Immature natural killer cell (primary cell): ENCODE measurements around the gene MAPT. TPM values are rescaled to one million over a fixed set of nuclear protein-coding genes. Genes with fewer than 3 reads are reported as not detected.
"Not testable (repeated sequence)": the region's sequence is repeated elsewhere in the genome, so short reads cannot be mapped to it uniquely, and the experiment has no call there.

Experiments
- DNase-seq, 3 donors: peaks; one replicate each; pipeline ENCODE4 v3.0.0; 2022; ENCODE audit warnings: mixed read lengths in 1 of 3
- H3K27ac Mint-ChIP-seq, 6 donors: one replicate each; pipeline ENCODE4 v1.8.0; 2020; ENCODE audit warnings: mixed read lengths in 6 of 6, mild to moderate bottlenecking in 5 of 6, inconsistent platforms in 4 of 6, moderate library complexity in 3 of 6
- H3K27me3 Mint-ChIP-seq, 3 donors: one replicate each; pipeline ENCODE4 v1.8.0; 2020 to 2021; ENCODE audit warnings: low read depth in 3 of 3, mild to moderate bottlenecking in 3 of 3, mixed read lengths in 3 of 3, moderate library complexity in 3 of 3, inconsistent platforms in 1 of 3
- H3K36me3 Mint-ChIP-seq, 3 donors: one replicate each; pipeline ENCODE4 v1.8.0; 2020; ENCODE audit warnings: mixed read lengths in 3 of 3, inconsistent platforms in 2 of 3, mild to moderate bottlenecking in 2 of 3
- H3K4me1 Mint-ChIP-seq, 2 donors: one replicate each; pipeline ENCODE4 v1.8.0; 2020; ENCODE audit warnings: inconsistent platforms in 2 of 2, mild to moderate bottlenecking in 2 of 2, mixed read lengths in 2 of 2, moderate library complexity in 1 of 2
- H3K4me3 Mint-ChIP-seq, 5 donors: one replicate each; pipeline ENCODE4 v1.8.0; 2020; ENCODE audit warnings: mild to moderate bottlenecking in 5 of 5, mixed read lengths in 5 of 5, inconsistent platforms in 3 of 5, moderate library complexity in 3 of 5
- H3K9me3 Mint-ChIP-seq, 6 donors: one replicate each; pipeline ENCODE4 v1.8.0; 2020; ENCODE audit warnings: mild to moderate bottlenecking in 6 of 6, mixed read lengths in 6 of 6, inconsistent platforms in 4 of 6, moderate library complexity in 3 of 6
- polyA plus RNA-seq, 3 donors: library from polyadenylated mRNA; unstranded; fragments of 300-500 nt; fragmentation: Illumina TruSeq; gene quantifications; one replicate each; pipeline ENCODE4 v1.2.3, GENCODE V29; 2021

The MAPT gene
- polyA plus RNA-seq, 3 donors from 2014 or later = 0.40 TPM; not detected in 2

DNA sequence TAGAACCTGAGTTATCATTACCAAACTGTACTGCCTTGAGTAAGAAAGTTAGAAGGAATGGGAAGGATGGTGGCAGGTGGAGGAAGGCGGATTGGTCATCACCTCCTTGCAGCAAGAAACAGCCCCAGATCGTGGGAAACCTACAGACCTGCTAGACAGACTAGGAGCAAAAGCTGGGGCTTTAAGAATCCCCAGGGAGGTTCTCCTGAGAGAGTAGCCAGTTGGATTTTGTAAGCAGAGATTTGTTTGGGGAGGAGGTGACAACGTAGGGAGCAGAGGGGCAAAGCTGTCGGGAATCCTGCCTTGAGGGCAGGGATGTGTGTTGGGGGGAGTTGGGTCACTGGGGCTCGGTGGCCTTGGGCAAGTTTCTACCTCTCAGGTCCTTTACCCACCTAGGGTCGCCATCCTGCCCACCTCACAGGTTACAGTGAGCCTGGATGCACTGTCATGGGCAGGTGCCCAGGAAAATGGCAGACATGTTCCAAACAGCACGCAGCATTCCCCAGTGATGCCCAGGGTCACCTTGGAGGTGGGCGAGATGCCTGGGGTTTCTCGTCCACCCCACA, 55.5 kb downstream of the MAPT start:
- H3K27ac Mint-ChIP-seq = no peak overlapping the region
- no peak for DNase-seq
- H3K4me1 Mint-ChIP-seq = peaks cover 3 to 10% of the 10 kb centered on the region in 2 donors
- H3K36me3 Mint-ChIP-seq = no peaks in the 10 kb centered on the region
- no peak overlapping the region for H3K4me3 Mint-ChIP-seq
- H3K27me3 Mint-ChIP-seq = peaks cover 0 to 10% (median 3%) of the 10 kb centered on the region in 3 donors
- no peaks in the 10 kb centered on the region for H3K9me3 Mint-ChIP-seq

DNA sequence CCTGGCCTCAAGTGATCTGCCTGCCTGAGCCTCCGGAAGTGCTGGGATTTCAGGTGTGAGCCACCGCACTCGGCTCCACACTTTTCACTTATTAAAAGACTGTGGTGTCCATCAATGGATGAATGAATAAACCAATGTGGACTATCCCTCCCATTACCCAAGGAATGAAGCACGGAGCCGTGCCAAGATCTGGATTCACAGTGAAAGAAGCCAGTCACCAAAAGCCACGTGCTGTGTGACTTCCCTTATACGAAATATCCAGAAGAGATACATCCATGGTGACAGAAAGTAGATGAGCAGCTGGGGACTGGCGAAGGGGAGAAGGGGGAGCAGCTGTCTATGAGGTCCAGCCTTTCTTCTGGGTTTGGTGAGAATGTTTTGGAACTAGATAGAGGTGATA, 56.5 kb downstream of the MAPT start:
- Mint-ChIP-seq H3K27me3 (peaks cover 0 to 10% (median 3%) of the 10 kb centered on the region in 3 donors), H3K9me3 (no peaks in the 10 kb centered on the region), H3K27ac (no peak overlapping the region), H3K4me1 (peaks cover 3 to 10% of the 10 kb centered on the region in 2 donors), H3K4me3 (no peak overlapping the region), H3K36me3 (no peaks in the 10 kb centered on the region)
- DNase-seq = no peak

DNA sequence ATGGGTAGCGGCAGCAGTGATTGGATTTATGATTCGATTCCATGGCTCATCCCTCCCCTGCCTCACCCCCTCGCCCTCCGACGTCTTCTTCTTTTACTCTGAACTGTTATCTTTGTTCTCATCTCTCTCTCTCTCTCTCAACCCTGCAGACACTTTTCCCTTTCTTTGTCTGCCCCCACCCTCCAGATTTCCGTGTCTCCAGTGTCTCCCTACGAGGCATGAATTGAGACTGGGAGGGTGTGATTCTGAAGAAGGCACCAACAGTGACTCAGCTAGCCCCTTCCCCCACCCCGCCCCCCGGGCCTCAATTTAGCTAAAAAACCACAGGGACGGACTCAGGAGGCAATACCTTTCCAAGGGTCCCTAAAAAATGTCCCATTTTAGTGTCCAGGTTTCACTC, 57.0 kb downstream of the MAPT start:
- H3K9me3 Mint-ChIP-seq = no peaks in the 10 kb centered on the region
- no peak overlapping the region for H3K27ac Mint-ChIP-seq
- no peak for DNase-seq
- H3K4me3 Mint-ChIP-seq = no peak overlapping the region
- H3K36me3 Mint-ChIP-seq = no peaks in the 10 kb centered on the region
- peaks cover 0 to 10% (median 3%) of the 10 kb centered on the region in 3 donors for H3K27me3 Mint-ChIP-seq
- H3K4me1 Mint-ChIP-seq = peaks cover 3 to 10% of the 10 kb centered on the region in 2 donors

DNA sequence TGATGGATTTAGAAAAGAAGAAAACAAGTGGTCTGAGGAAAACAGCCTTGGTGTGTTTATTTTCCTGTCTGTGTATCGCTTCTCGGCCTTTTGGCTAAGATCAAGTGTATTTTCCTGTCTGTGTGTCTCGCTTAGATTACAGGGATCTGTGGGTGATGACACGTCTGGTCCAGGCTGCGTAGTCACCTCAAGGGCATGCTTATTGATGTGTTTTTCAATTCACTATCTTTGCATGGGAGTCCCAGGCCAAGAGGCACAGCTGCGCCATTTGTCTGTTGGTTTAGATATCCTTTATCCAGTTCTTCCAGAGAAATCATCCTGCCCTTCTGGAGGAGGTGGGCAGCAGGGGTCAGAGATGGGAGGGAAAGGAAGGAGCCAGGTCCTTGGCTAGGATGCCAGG, 57.6 kb downstream of the MAPT start:
- Mint-ChIP-seq H3K36me3 (no peaks in the 10 kb centered on the region), H3K4me3 (no peak overlapping the region)
- DNase-seq = no peak

DNA sequence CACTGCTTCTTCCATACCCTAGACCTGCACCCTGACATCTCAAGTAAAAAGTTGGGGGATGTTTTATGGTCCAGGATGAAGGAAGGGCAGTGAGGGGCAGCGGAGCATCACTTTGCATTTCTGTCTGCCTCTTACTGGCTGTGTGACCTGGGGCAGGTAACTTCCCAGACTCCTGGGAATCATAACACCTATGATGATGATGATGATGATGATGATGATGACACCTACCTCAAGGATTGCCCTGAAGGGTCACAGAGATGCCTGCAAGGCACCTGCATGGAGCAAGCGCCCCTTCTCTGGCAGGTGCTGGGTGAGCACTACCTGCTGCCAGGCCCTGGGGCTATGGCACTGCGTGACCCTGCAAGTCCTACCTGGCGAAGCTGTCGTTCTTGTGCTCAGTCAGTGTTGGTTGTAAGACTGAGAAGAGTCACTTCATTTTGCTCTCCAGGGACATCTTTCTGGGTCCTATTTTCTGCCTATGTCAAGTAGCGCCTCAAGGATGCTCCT, 58.5 kb downstream of the MAPT start:
- no peak for DNase-seq
- Mint-ChIP-seq H3K9me3 (no peaks in the 10 kb centered on the region), H3K36me3 (no peaks in the 10 kb centered on the region), H3K4me3 (no peak overlapping the region), H3K27ac (no peak overlapping the region), H3K27me3 (peaks cover 3 to 10% (median 4%) of the 10 kb centered on the region in 3 donors), H3K4me1 (peaks cover 3 to 10% of the 10 kb centered on the region in 2 donors)

More for the DNA sequence above, 57.6 kb downstream of the MAPT start:
- peaks cover 3 to 10% of the 10 kb centered on the region in 2 donors for H3K4me1 Mint-ChIP-seq
- H3K9me3 Mint-ChIP-seq = no peaks in the 10 kb centered on the region
- H3K27me3 Mint-ChIP-seq = peaks cover 0 to 10% (median 3%) of the 10 kb centered on the region in 3 donors
- no peak overlapping the region for H3K27ac Mint-ChIP-seq

DNA sequence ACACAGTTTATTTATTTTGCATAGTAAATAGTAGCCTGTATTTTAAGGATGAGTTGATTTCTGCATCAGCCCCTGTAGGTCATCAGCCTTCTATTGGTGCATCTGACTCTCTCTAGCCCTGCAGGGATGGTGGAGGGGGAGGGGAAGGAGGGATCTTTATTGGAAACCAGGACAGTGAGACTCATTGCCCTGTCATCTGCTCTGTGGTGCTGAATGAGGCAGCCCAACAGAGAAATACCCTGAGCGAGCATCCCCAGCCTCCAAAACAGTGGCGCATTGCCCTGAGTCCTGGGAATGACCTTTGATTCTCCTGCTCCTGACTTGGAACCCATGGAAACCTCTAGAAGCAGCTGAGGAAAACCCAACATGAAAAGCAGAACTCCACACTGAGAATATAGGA, 59.2 kb downstream of the MAPT start:
- H3K36me3 Mint-ChIP-seq = no peaks in the 10 kb centered on the region
- H3K4me1 Mint-ChIP-seq = peaks cover 3 to 9% of the 10 kb centered on the region in 2 donors
- H3K27ac Mint-ChIP-seq = no peak overlapping the region
- H3K27me3 Mint-ChIP-seq = peaks cover 3 to 14% (median 5%) of the 10 kb centered on the region in 3 donors
- no peak overlapping the region for H3K4me3 Mint-ChIP-seq
- no peak for DNase-seq
- no peaks in the 10 kb centered on the region for H3K9me3 Mint-ChIP-seq

DNA sequence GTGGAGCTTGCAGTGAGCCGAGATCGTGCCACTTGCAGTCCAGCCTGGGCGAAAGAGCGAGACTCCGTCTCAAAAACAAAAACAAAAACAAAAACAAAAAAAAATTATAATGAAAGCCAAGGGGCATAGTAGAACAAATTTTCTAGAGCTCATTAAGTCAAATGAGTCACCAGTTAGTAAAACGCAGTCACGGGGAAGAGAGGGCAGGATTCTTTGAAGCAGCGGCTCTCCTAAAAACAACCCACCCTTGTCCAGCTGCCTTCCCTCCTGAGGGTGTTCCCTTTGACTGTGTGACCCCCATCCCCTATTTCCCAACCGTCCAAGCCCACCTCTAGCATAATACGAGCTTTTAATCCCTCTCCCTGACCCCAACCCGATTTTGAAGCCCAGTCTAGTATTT, 60.6 kb downstream of the MAPT start:
- Mint-ChIP-seq H3K27ac (no peak overlapping the region), H3K4me3 (no peak overlapping the region), H3K9me3 (peaks cover 0 to 1% (median 0%) of the 10 kb centered on the region in 6 donors), H3K4me1 (no peaks in the 10 kb centered on the region), H3K36me3 (no peaks in the 10 kb centered on the region), H3K27me3 (peaks cover 3 to 12% (median 5%) of the 10 kb centered on the region in 3 donors)
- no peak for DNase-seq

DNA sequence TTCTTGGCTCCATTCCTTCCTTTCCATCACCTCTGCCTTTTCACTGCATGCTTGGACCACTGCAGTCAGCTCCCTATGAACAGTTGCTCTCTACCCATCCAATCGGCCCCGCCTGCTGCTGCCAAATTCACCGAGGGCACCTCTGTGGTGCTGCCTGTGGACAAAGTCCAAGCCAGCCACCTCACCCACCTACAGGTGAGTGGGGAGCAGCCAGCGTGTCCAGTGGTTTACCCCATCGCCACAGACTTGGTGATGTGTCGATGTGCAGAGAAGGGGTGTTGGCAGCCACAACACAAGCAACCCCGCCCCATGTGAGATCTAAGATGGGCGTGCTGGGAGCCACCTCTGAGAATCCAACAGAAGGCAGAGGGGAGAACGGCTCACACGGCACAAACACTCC, 61.0 kb downstream of the MAPT start:
- H3K36me3 Mint-ChIP-seq = no peaks in the 10 kb centered on the region
- no peaks in the 10 kb centered on the region for H3K4me1 Mint-ChIP-seq
- H3K9me3 Mint-ChIP-seq = peaks cover 0 to 1% (median 0%) of the 10 kb centered on the region in 6 donors
- no peak overlapping the region for H3K27ac Mint-ChIP-seq
- no peak overlapping the region for H3K4me3 Mint-ChIP-seq
- H3K27me3 Mint-ChIP-seq = peaks cover 3 to 12% (median 5%) of the 10 kb centered on the region in 3 donors
- DNase-seq = no peak

DNA sequence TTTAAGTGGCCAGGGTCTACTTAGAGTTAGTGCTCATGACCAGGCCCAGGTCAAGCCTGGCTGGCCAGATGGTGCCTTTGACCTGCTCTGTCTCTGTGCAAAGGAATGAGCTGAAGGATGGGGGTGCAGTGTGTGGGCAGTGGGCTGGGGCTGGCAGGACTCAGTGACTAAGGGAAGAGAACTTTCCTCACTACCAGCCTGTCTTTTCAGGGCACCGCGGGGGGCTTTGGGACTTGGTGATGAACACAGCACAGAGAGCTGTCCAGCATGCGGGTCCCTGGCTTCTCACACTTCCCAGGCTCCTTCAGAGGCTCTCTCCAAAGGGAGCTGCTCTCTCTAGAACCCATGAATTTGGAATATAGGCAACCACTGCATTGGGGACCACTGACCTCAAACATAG, 61.7 kb downstream of the MAPT start:
- H3K9me3 Mint-ChIP-seq = peaks cover 0 to 1% (median 0%) of the 10 kb centered on the region in 6 donors
- peaks cover 3 to 7% (median 5%) of the 10 kb centered on the region in 3 donors for H3K27me3 Mint-ChIP-seq
- no peaks in the 10 kb centered on the region for H3K4me1 Mint-ChIP-seq
- no peak overlapping the region for H3K27ac Mint-ChIP-seq
- H3K4me3 Mint-ChIP-seq = no peak overlapping the region
- no peaks in the 10 kb centered on the region for H3K36me3 Mint-ChIP-seq
- no peak for DNase-seq

DNA sequence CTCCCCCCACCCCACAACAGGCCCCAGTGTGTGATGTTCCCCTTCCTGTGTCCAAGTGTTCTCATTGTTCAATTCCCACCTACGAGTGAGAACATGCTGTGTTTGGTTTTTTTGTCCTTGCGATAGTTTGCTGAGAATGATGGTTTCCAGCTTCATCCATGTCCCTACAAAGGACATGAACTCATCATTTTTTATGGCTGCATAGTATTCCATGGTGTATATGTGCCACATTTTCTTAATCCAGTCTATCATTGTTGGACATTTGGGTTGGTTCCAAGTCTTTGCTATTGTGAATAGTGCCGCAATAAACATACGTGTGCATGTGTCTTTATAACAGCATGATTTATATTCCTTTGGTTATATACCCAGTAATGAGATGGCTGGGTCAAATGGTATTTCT, 62.4 kb downstream of the MAPT start:
- H3K4me1 Mint-ChIP-seq, H3K27me3 Mint-ChIP-seq, H3K36me3 Mint-ChIP-seq, H3K27ac Mint-ChIP-seq, DNase-seq, H3K9me3 Mint-ChIP-seq, H3K4me3 Mint-ChIP-seq: not testable (repeated sequence)

DNA sequence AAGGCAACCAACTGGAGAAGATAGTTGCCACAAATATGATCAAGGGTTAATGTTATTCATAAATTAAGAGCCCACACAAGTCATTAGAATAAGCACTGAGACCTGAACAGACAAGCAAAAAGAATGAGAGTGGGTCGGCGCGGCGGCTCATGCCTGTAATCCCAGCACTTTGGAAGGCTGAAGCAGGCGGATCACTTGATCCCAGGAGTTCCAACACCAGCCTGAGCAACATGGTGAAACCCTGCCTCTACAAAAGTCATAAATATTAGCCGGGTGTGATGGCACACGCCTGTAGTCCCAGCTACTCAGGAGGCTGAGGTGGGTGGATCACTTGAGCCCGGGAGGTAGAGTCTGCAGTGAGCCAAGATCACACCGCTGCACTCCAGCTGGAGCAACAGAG, 64.0 kb downstream of the MAPT start:
- Mint-ChIP-seq H3K27me3 (peaks cover 0 to 5% (median 3%) of the 10 kb centered on the region in 3 donors), H3K9me3 (peaks cover 0 to 1% (median 0%) of the 10 kb centered on the region in 6 donors), H3K27ac (no peak overlapping the region), H3K4me3 (no peak overlapping the region), H3K4me1 (no peaks in the 10 kb centered on the region), H3K36me3 (no peaks in the 10 kb centered on the region)
- DNase-seq = no peak

DNA sequence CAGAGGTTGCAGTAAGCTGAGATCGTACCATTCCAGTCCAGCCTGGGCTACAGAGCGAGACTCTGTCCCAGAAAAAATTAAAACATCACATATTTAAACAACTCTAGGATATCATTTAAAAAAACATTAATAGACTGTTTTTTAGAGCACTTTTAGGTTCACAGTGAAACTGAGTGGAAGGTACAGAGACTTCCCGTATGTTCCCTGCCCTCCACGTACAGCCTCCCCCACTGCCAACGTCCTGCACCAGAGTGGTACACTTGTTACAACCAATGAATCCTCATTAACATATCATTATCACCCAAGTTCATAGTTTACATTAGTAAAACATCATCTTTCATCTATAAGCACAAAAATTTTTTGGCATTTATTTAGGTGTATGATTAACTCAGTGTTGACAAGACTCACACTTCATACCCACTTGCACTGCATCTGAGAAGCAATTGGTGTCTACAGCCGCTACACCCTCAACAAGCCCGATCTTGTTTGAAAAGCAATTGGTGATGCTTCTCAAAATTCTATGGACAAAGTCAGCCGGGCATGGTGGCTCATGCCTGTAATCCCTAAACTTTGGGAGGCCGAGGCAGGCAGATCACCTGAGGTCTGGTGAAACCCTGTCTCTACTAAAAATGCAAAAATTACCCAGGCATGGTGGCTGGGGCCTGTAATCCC, 64.8 kb downstream of the MAPT start:
- no peak for DNase-seq
- H3K4me1 Mint-ChIP-seq = no peaks in the 10 kb centered on the region
- H3K27me3 Mint-ChIP-seq = peaks cover 0 to 7% (median 6%) of the 10 kb centered on the region in 3 donors
- H3K27ac Mint-ChIP-seq = no peak overlapping the region
- no peak overlapping the region for H3K4me3 Mint-ChIP-seq
- H3K9me3 Mint-ChIP-seq = peaks cover 0 to 1% (median 0%) of the 10 kb centered on the region in 6 donors
- no peaks in the 10 kb centered on the region for H3K36me3 Mint-ChIP-seq

DNA sequence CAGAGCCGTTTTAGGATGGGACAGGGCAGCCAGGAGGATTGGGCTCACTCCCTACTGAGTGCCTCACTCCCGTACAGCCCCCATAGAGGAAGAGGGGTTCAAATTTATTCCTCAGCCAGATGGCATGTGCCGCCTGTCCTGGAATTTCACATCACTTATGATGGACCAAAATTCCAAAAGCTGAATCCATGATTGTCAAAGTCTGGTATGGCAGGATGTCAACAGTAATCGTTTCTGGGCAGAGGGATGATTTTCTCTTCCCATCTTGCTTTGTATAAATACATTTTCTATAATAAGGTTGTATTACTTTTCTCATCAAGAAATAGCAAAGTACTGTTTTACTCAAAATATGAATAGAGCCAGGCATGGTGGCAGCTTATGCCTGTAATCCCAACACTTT, 66.0 kb downstream of the MAPT start:
- Mint-ChIP-seq H3K4me3 (no peak overlapping the region), H3K27ac (no peak overlapping the region), H3K4me1 (no peaks in the 10 kb centered on the region), H3K36me3 (no peaks in the 10 kb centered on the region), H3K9me3 (peaks cover 0 to 1% (median 0%) of the 10 kb centered on the region in 6 donors), H3K27me3 (peaks cover 0 to 7% (median 6%) of the 10 kb centered on the region in 3 donors)
- DNase-seq = no peak

DNA sequence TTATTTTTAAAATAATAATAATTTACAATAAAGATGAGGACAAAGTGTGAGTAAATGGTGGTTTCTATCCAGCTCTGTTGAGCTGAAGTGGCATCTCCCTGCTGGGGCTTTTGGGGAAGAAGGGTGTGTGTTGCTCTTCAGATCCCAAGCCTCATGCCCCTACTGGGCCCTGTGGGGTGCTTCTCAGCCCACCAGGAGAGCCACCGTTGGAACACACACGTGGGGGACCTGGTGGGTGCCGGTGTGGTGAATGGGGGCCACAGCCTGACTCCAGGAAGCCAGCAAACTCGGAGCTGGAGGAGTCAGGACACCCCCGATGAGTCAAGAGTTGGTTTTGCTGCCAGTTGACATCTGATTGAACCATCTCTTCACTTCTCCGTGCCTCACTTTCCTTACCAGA, 66.9 kb downstream of the MAPT start:
- DNase-seq = no peak
- Mint-ChIP-seq H3K27ac (no peak overlapping the region), H3K27me3 (peaks cover 0 to 14% (median 7%) of the 10 kb centered on the region in 3 donors), H3K9me3 (peaks cover 0 to 1% (median 0%) of the 10 kb centered on the region in 6 donors), H3K4me1 (no peaks in the 10 kb centered on the region), H3K4me3 (no peak overlapping the region), H3K36me3 (no peaks in the 10 kb centered on the region)
